Activated CD8-positive, alpha-beta memory T cell treated with anti-CD3 and anti-CD28 coated beads for 36 hours (primary cell): ENCODE results near the gene ZEB2. TPM values are rescaled to one million over a fixed set of nuclear protein-coding genes. Genes with fewer than 3 reads are reported as not detected.

Experiments
- CTCF ChIA-PET: fragments of 350-600 bp; sonication (Branson Sonifier 250); formaldehyde crosslinking; loops from one replicate; lab custom pipeline; 2021; ENCODE audit warnings: antibody characterized with exemption; lab: Charles Lee
- POLR2A ChIA-PET: fragments of 350-600 bp; sonication (Branson Sonifier 250); formaldehyde crosslinking; loops from one replicate; lab custom pipeline; 2021; ENCODE audit warnings: antibody characterized with exemption; lab: Charles Lee
- total RNA-seq, 2 experiments: library from RNA; stranded (reverse); gene quantifications; one replicate each; pipeline ENCODE4 v1.2.3, GENCODE V29; 2021

ZEB2 gene
- total RNA-seq, 2 experiments from 2014 or later, result 35.0 to 37.2 TPM

GRCh38 chr2:144480285-144480684 lies 39.6 kb downstream of the ZEB2 start:
- ChIA-PET POLR2A (no interaction called here), CTCF (no interaction called here)

- POLR2A ChIA-PET, result no interaction called here
- CTCF ChIA-PET, result no interaction called here
These were observed 40.3 kb downstream of the ZEB2 start for GRCh38 chr2:144479659-144480058.

- ChIA-PET POLR2A (interaction anchor here (0.5 kb wide), 1 partner anchor 154 kb away, joined by 3 read pairs; no protein-coding TSS in a partner anchor), CTCF (no interaction called here)
These were observed 40.8 kb downstream of the ZEB2 start for GRCh38 chr2:144479138-144479537.

GRCh38 chr2:144477957-144478311 lies 42.0 kb downstream of the ZEB2 start:
- POLR2A ChIA-PET, result no interaction called here
- CTCF ChIA-PET, result interaction anchor here (1.3 kb wide), 1 partner anchor 19 kb away, joined by 3 read pairs; no protein-coding TSS in a partner anchor

DNA sequence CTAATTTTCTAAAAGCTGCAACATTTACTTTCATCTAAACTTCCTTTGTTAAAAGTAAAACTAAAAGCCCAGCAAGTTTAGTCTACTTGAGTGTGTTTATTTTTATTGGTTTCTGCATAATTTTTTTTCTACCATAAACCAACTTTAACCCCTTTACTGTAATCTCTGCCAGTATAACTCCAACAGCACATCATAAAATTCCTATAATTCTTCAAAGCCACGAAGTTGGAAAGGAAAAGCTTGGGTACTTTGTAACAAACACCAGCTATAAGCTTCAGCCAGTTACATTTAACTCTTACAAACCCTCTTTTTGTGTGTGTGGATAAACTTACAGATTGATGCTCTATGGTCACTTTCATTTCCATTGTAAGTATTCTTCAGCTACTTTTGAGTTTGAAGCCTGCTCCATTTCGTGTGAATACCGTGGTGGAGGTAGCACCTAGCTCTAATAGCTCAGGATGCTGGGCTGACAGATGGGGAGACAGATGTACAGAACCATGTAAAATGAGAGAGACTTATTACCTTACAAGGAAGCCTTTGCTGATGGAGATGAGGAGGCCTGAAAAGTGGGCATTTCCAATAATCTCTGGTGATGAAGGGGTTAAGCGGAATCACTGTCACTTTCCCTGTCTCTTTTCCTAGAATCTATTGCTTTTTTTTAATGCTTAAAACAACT lies 42.5 kb downstream of the ZEB2 start:
- ChIA-PET CTCF (interaction anchor here (1.3 kb wide), 1 partner anchor 20 kb away, joined by 3 read pairs; no protein-coding TSS in a partner anchor), POLR2A (no interaction called here)

DNA sequence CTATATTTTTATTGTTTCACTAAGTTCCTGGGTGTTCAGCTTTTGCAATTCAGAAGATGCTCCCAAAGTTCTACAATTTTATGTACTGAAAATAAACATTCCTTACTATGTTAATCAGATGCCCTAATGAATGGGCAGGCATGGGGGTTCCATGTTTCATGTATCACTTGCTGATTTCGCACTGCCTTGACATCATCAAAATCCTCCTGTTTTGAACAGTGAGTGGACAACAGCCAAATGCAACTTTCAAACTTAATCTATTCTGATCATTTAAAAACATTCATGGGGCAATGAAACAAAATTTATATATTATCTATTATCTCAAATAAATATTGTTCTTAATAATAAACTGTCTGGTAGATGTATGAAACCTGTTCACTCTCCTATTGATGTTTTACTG lies 43.2 kb downstream of the ZEB2 start:
- ChIA-PET POLR2A (no interaction called here), CTCF (interaction anchor here (0.8 kb wide), 1 partner anchor 148 kb away, joined by 3 read pairs; no protein-coding TSS in a partner anchor)

GRCh38 chr2:144475569-144476275 lies 44.2 kb downstream of the ZEB2 start:
- ChIA-PET POLR2A (interaction anchor here (1.0 kb wide), 1 partner anchor 35 kb away, joined by 3 read pairs; no protein-coding TSS in a partner anchor), CTCF (no interaction called here)

- ChIA-PET POLR2A (interaction anchor here (1.0 kb wide), 1 partner anchor 36 kb away, joined by 3 read pairs; no protein-coding TSS in a partner anchor), CTCF (no interaction called here)
These were observed 44.9 kb downstream of the ZEB2 start for GRCh38 chr2:144475044-144475443.

DNA sequence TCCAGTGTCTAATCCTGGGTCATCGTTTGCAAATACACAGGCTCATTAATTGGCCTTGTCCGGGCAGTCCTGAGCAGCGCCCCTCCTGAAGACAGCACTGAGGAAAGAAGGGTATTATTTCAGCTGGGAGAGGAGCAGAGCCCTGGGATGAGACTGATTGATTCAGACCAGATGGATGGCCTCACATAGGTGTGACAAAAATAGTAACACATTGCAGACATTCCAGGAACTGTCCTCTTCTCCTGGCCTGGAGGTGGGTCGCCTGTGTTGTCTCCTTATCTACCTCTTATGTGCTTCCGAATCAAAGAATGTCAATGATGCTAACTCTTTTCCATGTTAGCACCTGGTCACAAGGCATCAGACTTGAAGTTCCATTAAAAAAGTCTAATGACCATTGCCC lies 45.9 kb downstream of the ZEB2 start:
- POLR2A ChIA-PET, result no interaction called here
- CTCF ChIA-PET, result no interaction called here

GRCh38 chr2:144472911-144473310 lies 47.0 kb downstream of the ZEB2 start:
- ChIA-PET CTCF (interaction anchor here (1.2 kb wide), 1 partner anchor 23 kb away, joined by 3 read pairs; no protein-coding TSS in a partner anchor), POLR2A (no interaction called here)

DNA sequence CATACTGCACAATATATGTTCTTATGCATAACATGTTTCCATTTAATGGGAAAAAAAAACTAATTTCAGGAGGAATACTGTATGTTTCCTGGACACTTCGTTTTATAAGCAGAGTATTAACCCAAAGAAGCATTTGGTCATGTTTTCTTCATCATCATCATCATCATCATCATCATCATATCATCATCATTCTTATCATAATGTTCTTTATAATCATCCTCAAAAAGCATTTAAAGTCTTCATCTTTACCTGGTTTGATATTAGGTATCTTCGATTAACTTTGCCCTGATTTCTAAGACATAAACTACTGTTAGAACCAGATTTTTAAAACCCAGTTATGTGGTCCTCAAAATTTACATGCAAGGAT lies 47.9 kb downstream of the ZEB2 start:
- POLR2A ChIA-PET, result interaction anchor here (0.6 to 0.7 kb wide), 3 partner anchors 10 to 17 kb away, joined by 3 to 5 read pairs (median 4); no protein-coding TSS in a partner anchor
- CTCF ChIA-PET, result no interaction called here

GRCh38 chr2:144471305-144472045 lies 48.4 kb downstream of the ZEB2 start:
- POLR2A ChIA-PET, result interaction anchor here (0.6 to 0.7 kb wide), 5 partner anchors 10 to 568 kb away, joined by 3 to 5 read pairs (median 4); no protein-coding TSS in a partner anchor
- CTCF ChIA-PET, result no interaction called here

DNA sequence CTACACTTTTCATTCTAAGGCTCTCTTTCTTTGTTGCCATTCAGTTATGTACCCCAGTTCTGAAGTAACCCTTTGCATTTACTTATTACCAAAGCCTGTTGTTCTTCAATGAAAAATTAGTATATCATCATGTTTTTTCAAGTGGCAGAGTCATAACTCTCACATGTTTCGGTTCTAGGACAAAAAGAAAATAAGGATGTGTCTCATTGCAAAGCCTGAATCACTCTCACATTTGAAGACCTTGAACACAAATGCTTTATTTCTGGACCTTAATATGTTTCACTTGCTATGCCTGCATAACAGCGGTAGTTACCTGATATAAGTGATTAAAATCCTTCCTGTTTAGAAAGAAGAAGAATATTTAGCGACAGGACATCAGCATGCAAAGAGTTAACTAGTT lies 49.1 kb downstream of the ZEB2 start:
- POLR2A ChIA-PET, result interaction anchor here (0.6 to 0.7 kb wide), 2 partner anchors 116 to 121 kb away, joined by 3 to 5 read pairs; no protein-coding TSS in a partner anchor
- CTCF ChIA-PET, result no interaction called here

- ChIA-PET POLR2A (interaction anchor here (0.6 kb wide), 1 partner anchor 121 kb away, joined by 3 read pairs; no protein-coding TSS in a partner anchor), CTCF (interaction anchor here (1.1 kb wide), 1 partner anchor 15 kb away, joined by 3 read pairs; no protein-coding TSS in a partner anchor)
These were observed 49.6 kb downstream of the ZEB2 start for GRCh38 chr2:144470334-144470733.

DNA sequence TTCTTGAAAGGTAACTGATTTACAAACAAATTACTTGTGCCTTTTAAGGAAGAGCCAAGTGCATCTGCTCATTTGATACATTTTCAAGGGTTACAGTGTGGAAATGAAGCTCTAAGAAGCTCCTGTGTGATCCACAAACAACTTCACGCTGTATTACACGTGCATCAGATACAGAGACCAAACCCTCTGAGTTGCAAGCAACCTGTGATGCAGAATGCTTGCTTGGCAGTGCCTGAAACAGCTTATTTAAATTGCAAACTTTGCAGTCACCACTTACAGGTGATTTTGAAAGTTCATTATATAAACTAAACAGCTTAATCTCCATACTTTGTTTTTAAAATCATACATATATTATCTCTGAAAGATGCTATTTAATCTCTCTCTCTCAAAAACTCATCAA lies 50.1 kb downstream of the ZEB2 start:
- POLR2A ChIA-PET, result no interaction called here
- CTCF ChIA-PET, result interaction anchor here (0.6 to 1.1 kb wide), 2 partner anchors 15 to 60 kb away, joined by 3 to 4 read pairs; no protein-coding TSS in a partner anchor

- CTCF ChIA-PET, result interaction anchor here (0.6 to 1.3 kb wide), 4 partner anchors 14 to 61 kb away, joined by 3 to 4 read pairs (median 3); no protein-coding TSS in a partner anchor
- POLR2A ChIA-PET, result no interaction called here
These were observed 50.9 kb downstream of the ZEB2 start for GRCh38 chr2:144468823-144469595.

DNA sequence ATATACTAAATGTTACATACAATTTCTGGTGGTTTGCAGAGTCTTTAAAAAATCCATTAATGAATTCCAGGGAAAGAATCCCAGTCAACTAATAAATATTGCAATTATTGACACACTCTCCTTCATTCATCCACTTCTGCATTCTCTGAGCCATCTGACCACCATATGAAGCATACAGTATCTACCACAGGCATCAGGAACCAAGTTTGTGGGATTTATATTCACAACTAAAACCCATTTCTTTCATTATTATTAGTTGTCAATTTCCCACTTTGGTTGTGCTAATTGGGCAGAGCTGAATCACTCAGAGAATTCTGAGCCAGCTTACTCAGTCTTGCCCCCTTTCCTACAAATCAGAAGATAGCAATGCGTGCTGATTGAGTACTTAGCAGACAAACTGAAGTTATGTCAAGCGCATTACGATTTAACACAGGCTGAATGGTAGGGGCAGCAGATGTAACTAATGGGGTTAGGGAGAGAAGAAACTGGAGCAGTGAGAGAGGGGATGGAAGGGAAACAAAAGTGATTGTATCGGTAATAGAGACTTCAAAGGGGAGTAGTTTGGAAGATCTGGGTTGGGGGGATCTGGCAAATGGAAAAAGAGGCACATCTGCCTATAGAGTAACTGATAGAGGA lies 52.3 kb downstream of the ZEB2 start:
- CTCF ChIA-PET, result interaction anchor here (1.3 kb wide), 1 partner anchor 16 kb away, joined by 3 read pairs; no protein-coding TSS in a partner anchor

GRCh38 chr2:144466637-144467036 lies 53.3 kb downstream of the ZEB2 start:
- ChIA-PET POLR2A (no interaction called here), CTCF (no interaction called here)

More for the DNA sequence above, 52.3 kb downstream of the ZEB2 start:
- POLR2A ChIA-PET, result no interaction called here
